DOHH2 (cell line): ENCODE measurements around the gene ARHGEF4.

Source experiments
- H3F3A ChIP-seq: fragments of 200-600 bp; sonication (generic), shearing (Covaris generic); 2 replicates; pipeline ENCODE4 v1.6.0; 2016; ENCODE audit warnings: antibody characterized with exemption, mild to moderate bottlenecking; ENCODE audit not compliant: control insufficient read depth, insufficient read depth
- H3K27ac ChIP-seq: fragments of 200-600 bp; sonication (generic); 2 replicates; pipeline ENCODE4 v1.5.1; 2014; ENCODE audit warnings: low read depth, mild to moderate bottlenecking, low read length, moderate library complexity
- H3K27me3 ChIP-seq: fragments of 200-600 bp; sonication (generic); 2 replicates; pipeline ENCODE4 v1.6.1; 2014; ENCODE audit warnings: mild to moderate bottlenecking, low read length, mixed read lengths; ENCODE audit not compliant: control insufficient read depth
- H3K36me3 ChIP-seq: fragments of 200-600 bp; sonication (generic); 2 replicates; pipeline ENCODE4 v1.6.1; 2014; ENCODE audit warnings: mild to moderate bottlenecking, low read length, moderate library complexity, mixed read lengths; ENCODE audit not compliant: control insufficient read depth
- H3K4me1 ChIP-seq: fragments of 200-600 bp; sonication (generic); 2 replicates; pipeline ENCODE4 v1.6.1; 2014; ENCODE audit warnings: mild to moderate bottlenecking, low read length, mixed read lengths; ENCODE audit not compliant: control insufficient read depth
- H3K4me2 ChIP-seq: fragments of 200-600 bp; sonication (generic); 2 replicates; pipeline ENCODE4 v1.6.0; 2014; ENCODE audit warnings: mild to moderate bottlenecking, low read length, moderate library complexity
- H3K4me3 ChIP-seq: fragments of 200-600 bp; sonication (generic); 2 replicates; pipeline ENCODE4 v1.5.1; 2014; ENCODE audit warnings: mild to moderate bottlenecking, low read length, mixed read lengths
- H3K79me2 ChIP-seq: fragments of 200-600 bp; sonication (generic); 2 replicates; pipeline ENCODE4 v1.6.1; 2014; ENCODE audit warnings: mild to moderate bottlenecking, low read length, mixed read lengths; ENCODE audit not compliant: control insufficient read depth
- H3K9me2 ChIP-seq: fragments of 200-600 bp; sonication (generic); replicated peaks from 2 replicates; pipeline ENCODE4 v1.6.1; 2014; ENCODE audit warnings: mild to moderate bottlenecking, low read length, mixed read lengths; ENCODE audit not compliant: control insufficient read depth
- H3K9me3 ChIP-seq: fragments of 200-600 bp; sonication (generic); 2 replicates; pipeline ENCODE4 v1.6.1; 2014; ENCODE audit warnings: antibody characterized with exemption, low read length, mixed read lengths; ENCODE audit not compliant: control insufficient read depth, insufficient read depth
- H4K20me1 ChIP-seq: fragments of 200-600 bp; sonication (generic); 2 replicates; pipeline ENCODE4 v1.6.0; 2014; ENCODE audit warnings: low read depth, mild to moderate bottlenecking, antibody characterized with exemption, low read length, moderate library complexity; ENCODE audit not compliant: control insufficient read depth, insufficient read depth
- CTCF ChIP-seq: fragments of 200-600 bp; sonication (generic); IDR thresholded peaks from one replicate; pipeline ENCODE4 v1.5.1; 2014; ENCODE audit warnings: antibody characterized with exemption, mild to moderate bottlenecking, low read depth, low read length; ENCODE audit not compliant: poor library complexity, severe bottlenecking
- EZH2phosphoT487 ChIP-seq: fragments of 200-600 bp; sonication (generic); IDR thresholded peaks from 2 replicates; pipeline ENCODE4 v1.6.1; 2017; ENCODE audit warnings: borderline replicate concordance, mild to moderate bottlenecking, antibody characterized with exemption, low read length, moderate library complexity, mixed read lengths

ARHGEF4 gene

DNA sequence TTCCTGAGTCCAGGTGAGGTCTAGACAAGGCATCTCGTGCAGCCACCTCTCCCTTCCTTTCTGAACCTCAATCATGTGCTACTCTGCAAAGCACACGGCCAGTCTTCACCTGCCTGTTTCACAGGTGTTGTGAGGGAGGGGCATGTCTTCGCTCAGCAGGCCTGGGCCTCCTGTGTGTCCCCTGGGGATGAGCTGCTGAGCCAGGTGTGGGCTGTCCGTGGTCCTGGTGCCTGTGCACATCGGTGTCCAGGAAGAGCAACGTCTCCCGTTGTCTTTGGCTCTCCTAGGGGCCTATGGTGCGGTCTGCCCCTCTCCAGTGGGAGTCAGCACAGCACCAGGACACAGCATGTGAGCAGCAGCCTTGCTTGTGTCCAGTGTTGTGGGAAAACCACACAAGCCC, 16.7 kb downstream of the ARHGEF4 start:
- H3K79me2 ChIP-seq, result no peaks in the 10 kb centered on the region

GRCh38 chr2:130854301-130854700, 17.6 kb downstream of the ARHGEF4 start:
- Histone ChIP-seq H4K20me1 (no peaks in the 10 kb centered on the region), H3K27me3 (no peaks in the 10 kb centered on the region), H3K36me3 (no peaks in the 10 kb centered on the region), H3K4me1 (no peaks in the 10 kb centered on the region), H3K4me3 (no peak overlapping the region), H3F3A (no peaks in the 10 kb centered on the region), H3K9me2 (no peaks in the 10 kb centered on the region), H3K27ac (no peak overlapping the region), H3K79me2 (no peaks in the 10 kb centered on the region), H3K4me2 (no peak overlapping the region), H3K9me3 (no peaks in the 10 kb centered on the region)
- TF ChIP-seq CTCF (no peak), EZH2phosphoT487 (no peak)

More for the DNA sequence above, 16.7 kb downstream of the ARHGEF4 start:
- no peaks in the 10 kb centered on the region for H3F3A ChIP-seq
- H3K27me3 ChIP-seq, result no peaks in the 10 kb centered on the region
- no peak overlapping the region for H3K4me3 ChIP-seq
- TF ChIP-seq CTCF, result no peak
- no peak for TF ChIP-seq EZH2phosphoT487
- no peaks in the 10 kb centered on the region for H3K4me1 ChIP-seq
- H3K9me3 ChIP-seq, result no peaks in the 10 kb centered on the region
- H3K27ac ChIP-seq, result no peak overlapping the region
- no peaks in the 10 kb centered on the region for H3K9me2 ChIP-seq
- H4K20me1 ChIP-seq, result no peaks in the 10 kb centered on the region
- no peaks in the 10 kb centered on the region for H3K36me3 ChIP-seq
- H3K4me2 ChIP-seq, result no peak overlapping the region

DNA sequence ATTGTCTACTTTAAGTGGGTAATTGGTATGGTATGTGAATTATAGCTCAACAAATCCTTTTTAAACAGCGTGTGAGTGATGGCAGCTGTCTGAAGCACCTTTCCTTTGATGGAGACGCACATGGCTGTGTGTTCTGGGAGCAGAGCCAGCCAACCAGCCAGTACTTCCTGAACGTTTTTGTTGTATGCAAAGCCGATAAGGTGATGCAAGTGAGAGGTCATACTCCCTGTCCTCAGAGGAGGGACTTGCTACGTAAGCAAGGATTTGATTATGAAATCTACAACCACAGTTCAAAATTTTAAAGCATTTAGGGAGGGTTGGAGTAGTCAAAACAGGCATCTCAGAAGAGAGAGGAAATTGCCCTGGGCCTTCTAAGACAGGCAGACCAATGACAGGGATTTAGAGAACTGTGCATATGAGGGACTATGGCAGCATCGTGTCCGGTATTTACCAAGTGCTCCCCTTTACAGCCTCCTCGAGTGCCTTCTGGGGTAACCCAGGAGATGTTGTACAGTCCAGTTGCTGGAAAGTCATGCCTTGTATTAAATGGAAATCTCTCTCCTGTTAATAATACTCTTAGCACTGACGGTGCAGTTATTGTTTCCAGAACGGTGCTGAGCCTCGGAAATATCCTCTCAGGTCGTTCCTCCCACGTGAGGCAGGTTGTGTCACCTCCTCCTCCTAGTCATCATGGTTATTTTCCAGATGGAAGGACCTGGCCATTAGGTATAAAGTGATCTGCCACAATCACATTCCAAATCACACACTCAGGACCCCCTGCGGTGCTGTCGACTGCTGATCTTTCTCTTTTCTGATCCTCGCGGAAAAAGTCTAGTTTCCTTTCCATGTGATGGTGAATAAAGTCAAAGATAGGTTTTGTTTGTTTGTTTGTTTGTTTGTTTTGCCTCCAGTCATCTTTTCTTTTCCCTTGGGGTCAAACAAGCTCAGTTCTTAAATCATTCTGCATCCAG, 28.4 kb downstream of the ARHGEF4 start:
- Histone ChIP-seq H3K9me2 (no peaks in the 10 kb centered on the region), H3K4me3 (no peak overlapping the region), H3K79me2 (no peaks in the 10 kb centered on the region), H3K27me3 (no peaks in the 10 kb centered on the region), H3K4me2 (no peak overlapping the region), H3K9me3 (no peaks in the 10 kb centered on the region), H3F3A (no peaks in the 10 kb centered on the region), H3K27ac (no peak overlapping the region), H3K36me3 (no peaks in the 10 kb centered on the region), H3K4me1 (peaks cover 6% of the 10 kb centered on the region; the same call in 1 of the 2 replicates), H4K20me1 (no peaks in the 10 kb centered on the region)
- no peak for TF ChIP-seq EZH2phosphoT487
- no peak for TF ChIP-seq CTCF
